NCI-H2196 (cell line): ENCODE data around the gene PRSS21.
A peak's percentile ranks its signal among the peaks of the same experiment; 100 is the strongest.

Source experiments
- DNase-seq: peaks from one replicate; lab custom pipeline; 2025; ENCODE audit not compliant: unreplicated experiment; lab: John Stamatoyannopoulos, UW

PRSS21 gene, protein sequence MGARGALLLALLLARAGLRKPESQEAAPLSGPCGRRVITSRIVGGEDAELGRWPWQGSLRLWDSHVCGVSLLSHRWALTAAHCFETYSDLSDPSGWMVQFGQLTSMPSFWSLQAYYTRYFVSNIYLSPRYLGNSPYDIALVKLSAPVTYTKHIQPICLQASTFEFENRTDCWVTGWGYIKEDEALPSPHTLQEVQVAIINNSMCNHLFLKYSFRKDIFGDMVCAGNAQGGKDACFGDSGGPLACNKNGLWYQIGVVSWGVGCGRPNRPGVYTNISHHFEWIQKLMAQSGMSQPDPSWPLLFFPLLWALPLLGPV

GRCh38 chr16:2816751-2817339 lies at the start of gene PRSS21:
Gene PRSS21 (plus strand): TSS chr16:2817237. CDS start chr16:2817269, 32 bp downstream.
- DNase-seq = no peak

- no peak for DNase-seq
Observed at GRCh38 chr16:2767891-2768290, 49.1 kb upstream of the PRSS21 start.

DNA sequence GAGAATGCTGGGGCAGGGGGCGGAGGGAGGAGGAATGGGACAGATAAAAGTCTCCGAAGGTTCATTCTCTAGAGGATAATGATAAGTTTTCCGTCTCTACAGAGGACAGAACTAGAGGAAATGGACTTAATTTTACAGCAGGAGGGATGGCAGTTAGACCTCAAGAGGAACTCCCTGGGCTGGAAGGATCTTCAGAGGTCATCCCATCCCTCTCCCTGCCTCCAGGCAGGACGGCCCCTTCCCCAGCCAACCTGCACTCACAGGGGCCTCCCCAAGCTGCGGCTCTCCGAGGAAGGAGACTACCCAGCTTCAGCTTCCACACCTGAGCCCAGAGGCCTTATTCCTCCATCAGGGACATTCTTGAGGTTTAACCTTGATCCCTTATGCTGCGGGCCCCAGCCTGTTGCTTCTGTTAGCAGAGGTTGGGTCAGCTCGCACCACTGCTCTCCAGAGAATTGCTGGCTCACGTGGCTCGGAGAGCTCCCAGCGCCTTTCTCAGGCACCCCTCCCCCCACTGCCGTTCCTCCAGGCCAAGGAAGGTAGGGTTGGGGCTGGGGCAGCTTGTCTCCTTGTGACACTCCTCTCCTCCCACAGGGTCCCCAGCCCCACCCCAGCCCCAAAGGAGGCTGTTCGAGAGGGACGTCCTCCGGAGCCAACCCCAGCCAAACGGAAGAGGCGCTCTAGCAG lies 48.5 kb upstream of the PRSS21 start:
- no peak for DNase-seq

GRCh38 chr16:2769100-2769529 lies 47.9 kb upstream of the PRSS21 start:
- DNase-seq = no peak

DNA sequence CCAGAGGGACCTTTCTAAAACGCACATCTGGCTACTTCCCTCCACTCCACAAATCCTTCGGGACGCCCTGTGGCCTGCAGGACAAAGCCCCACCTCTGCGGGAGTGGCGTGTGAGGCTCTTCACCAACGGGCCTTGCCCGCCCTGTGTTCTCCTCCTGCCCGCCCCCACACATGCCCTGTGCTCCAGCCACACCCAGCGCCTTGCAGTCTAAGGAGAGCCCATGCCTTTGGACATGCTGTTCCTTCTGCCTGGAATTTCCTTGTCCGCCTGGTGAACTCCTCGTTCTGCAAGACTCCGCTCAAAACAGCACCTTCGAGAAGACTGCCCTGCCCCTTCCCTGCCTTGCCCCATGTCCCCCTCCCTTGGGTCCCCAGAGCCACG lies 47.4 kb upstream of the PRSS21 start:
- DNase-seq = no peak

GRCh38 chr16:2770057-2770951 lies 46.7 kb upstream of the PRSS21 start:
- no peak for DNase-seq

- no peak for DNase-seq
Observed at GRCh38 chr16:2771496-2772402, 45.3 kb upstream of the PRSS21 start.

DNA sequence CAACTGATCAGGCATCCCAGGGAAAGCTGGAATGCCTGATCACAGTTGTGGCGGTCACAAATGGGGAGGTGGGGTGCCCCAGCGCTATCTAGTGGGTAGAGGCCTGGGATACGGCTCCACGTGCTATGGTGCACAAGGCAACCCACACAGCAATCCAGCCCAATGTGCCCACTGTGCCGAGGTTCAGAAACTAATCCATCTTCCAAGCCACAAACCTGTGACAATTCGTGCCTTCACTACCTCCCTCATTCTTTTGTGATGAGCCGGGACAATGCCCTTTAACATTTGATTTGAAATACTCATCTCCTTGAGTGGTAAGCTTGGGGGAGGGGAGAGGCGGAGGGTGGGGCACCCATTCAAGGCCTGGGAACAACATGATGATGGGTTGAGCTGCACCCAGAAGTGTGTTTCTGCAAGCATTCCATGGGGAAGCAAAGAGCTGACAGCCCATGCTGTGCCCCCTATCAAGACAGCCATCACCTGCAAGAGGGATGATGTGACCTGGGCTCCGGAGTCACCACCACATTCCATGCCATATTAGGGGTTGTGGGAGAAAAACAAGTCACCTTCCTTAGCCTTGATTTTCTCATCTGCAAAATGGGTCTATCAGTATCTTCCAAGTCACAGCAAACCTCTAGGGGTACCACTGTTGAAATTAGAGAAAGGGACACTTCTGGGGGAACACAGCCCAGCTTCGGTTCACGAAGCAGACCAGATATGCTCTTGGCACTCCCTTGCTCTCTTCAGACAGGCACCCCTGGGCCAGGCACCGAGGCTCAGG lies 43.7 kb upstream of the PRSS21 start:
- DNase-seq = no peak

DNA sequence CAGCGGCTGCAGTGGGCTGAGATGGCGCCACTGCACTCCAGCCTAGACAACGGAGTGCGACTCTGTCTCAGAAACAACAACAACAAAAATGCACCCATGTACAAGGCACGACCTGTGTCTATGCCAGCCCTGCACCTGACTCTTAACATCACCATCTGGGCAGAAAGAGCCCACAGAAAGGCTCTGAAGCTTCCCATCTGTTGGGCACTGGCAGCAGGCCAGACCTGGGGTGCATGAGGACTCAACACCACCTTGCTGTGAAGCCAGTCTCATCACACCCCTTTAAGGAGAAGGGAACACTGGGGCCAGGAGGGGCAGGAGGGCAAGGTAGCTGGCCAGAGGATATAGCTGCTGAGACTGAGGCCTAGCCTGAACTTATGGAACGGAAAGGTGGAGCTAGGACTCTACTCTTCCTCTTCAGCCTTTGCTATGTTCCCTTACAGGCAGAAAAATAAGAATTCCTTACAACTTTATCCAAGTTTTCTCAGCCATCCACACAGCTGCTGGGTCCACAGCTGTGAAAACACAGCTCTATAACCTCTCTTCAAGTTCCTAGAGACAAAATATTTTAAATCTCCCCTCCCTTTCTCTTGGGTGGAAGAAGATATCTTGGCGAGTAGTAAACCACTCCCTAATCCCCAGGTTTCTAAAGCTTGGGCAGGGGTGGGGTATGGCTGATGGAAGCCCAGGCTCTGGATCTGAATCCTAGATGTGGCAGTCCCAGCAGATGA lies 42.7 kb upstream of the PRSS21 start:
- no peak for DNase-seq

GRCh38 chr16:2775131-2775716 lies 41.8 kb upstream of the PRSS21 start:
- no peak for DNase-seq

DNA sequence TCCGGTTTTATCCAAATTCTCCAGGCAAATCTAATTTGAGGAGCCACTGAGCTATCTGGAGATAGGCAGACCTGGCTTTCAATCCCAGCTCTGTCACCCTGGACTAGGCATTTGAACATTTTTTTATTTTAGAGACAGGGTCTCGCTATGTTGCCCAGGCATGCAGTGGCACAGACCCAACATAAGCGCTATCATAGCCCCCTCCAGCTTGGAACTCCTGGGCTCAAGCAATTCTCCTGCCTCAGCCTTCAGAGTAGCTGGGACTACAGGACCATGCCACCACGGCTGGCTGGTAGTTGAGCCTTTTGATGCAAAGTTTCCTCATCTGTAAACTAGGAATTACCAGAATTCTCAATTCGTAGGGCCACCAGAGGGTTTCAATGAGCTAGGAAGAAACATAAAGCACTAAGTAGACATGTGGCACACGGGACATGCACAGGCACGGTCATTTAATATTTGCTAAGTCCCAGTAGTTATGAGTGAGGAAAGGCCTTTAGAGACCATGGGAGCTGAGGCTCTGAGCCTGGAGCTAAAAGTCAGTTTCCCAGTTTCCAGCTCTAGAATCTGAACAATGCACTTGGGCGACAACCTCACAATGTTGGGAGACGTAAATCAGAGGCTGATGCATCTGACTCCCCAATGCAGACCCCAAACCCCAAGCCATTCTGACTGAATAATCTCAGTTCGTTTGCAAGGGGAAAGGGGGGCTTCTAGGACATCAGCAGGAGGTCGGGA lies 41.1 kb upstream of the PRSS21 start:
- no peak for DNase-seq

DNA sequence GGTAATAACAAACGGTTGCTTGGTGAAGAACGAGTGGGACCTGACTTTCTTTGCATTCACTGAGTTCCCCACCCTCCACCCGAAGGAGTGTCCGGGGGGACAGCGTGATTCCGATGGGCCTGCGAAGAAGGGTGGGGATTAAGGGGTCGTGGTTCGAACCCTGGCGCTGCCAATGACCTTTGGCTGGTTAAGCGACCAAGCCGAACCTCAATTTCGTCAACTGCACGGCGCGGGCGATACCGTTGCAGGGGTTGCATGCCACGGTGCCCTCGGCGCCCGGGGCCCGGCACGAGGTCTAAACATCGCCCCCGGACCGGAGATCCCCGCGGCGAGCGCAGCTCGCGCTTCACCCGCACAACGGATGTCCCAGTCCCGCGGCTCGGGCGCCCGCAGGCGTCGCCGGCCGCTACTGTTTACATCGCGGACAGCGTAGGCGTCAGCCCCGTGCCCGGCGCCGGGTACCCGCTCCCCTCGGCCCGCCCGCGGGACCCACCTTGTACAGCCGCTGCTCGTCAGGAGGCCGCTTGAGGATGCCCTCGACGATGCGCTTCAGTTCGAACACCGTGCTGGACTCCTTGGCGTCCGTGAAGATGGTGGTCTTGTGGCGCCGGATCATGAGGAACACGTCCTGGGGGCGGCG lies 40.4 kb upstream of the PRSS21 start:
- no peak for DNase-seq

DNA sequence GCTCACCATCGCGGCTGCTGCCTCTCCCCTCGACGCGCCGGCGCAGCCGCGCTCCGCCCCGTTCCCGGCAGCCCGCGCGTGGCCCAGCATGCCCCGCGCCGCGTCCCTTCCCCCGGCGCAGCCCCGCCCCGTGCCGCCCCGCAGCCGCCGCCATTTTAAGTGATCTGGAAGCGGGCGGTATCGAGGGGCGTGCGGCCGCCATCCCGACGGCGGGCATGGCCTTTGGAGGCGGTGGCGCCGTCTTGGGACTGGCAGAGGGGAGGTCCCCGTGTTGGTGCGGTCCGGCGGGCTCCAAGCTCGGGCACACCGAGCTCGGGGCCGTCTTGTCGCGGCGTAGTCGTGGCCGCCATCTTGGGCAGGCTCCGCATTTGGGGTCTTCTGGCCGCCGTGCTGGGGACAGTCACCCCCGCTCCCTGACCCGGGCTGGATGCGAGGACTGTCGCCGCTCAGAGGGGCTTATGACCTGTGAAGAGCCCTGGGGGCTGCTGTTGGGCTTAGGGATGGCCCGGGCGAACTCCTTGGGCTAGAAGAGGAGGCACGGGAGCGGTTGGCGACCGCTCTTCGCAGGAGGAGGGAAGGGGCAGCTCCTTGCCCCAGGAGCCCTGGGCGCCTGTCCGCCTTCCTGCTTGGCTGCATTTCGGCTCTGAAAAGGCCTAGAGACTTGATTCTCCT lies 39.7 kb upstream of the PRSS21 start, which contains the start of gene ELOB:
Gene ELOB, minus strand, starts transcription at position 50 of the 672 bp plus-strand sequence. Its CDS starts 41 bp downstream, at position 9.
- peak; percentile 88 for DNase-seq

DNA sequence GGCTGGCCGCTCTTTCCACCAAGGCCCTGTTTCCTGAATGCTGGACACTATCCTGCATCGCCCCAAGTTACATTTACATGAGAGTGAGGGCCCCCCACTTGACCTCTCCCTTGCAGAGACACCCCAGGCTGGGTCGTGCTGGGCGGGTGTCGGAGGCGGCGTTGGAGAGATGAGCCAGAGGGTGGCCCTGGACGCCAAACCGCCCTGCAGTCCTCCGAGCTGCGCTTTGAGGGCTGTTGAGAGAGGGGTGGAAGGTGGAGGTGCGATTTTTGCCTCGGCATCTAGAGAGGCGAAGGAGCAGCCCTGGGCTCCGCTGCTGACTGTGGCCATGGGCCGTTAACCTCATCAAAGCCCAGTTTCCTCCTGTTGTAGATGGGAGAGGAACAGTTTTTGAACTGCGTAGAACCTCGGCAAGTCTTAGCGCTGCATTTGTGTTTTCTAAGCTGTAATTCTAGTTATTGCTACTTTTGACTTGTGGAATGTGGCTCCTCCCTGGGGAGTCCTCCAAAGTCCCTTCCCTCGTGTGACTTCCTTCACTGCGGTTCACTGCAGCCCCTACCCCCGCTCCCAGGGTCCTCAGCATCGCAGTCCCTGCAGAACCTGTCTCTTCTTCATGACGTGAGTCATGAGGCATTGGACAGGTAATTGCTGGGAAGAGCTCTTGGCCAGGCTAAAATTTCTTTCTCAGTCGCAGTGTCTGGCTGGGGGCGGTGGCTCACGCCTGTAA lies 39.0 kb upstream of the PRSS21 start:
- no peak for DNase-seq

GRCh38 chr16:2778630-2778958 lies 38.4 kb upstream of the PRSS21 start:
- DNase-seq = no peak
